GM18505 (cell line): ENCODE results near the gene ENTPD2.

Experiments used
- ATAC-seq: cut with Tn5 transposase; IDR thresholded peaks from one replicate; pipeline ENCODE4 v1.9.1; 2021; ENCODE audit not compliant: unreplicated experiment
- POLR2A ChIP-seq: IDR thresholded peaks from 4 replicates; pipeline ENCODE4 v1.6.1; 2011; ENCODE audit warnings: borderline replicate concordance; ENCODE audit not compliant: insufficient read depth, insufficient read length; ENCODE audit errors: extremely low read depth

Gene ENTPD2

DNA sequence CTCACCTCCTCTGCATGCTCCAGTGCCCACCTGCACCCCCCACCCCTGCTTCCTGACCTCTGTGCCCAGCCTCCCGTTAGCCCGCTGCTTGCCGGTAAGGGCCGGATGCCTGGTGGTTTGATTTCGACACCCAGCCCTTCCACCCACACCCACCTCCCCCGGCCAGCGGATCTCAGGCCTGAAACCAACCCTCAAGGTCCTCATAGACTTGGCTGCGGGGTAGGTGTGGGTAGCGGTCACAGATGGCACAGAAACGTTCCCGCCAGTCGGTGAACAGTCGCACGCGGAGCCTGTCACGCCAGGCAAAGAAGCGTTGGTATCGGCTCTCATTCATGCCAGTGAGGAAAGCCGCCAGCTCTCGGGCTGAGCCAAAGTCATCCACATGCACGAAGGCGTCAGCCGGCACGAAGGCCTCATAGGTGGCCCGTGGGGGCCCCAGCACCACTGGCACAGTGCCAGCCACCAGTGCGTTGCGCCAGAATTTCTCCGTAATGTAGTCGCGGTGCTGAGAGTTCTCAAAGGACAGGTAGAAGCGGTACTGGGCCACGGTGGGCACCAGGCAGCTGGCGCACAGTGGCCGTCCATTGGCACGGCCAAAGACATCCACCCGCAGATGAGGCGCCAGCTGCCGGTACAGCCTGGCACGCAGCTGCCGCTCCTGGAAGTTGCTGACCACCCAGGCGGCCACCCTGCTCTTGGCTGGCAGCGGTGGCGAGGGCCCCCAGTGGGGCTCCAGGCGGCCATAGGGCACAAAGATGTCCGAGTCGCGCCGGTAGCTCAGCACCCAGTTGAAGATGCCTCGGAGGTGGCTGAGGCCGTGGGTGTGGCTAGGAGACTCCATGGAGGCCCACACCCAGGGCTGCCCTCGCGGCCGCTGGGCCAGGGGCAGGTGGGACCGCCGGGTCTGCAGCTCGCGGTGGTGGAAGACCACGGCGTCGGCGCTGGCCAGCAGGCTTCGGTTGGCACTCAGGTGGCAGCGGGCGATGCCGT, 23.0 kb downstream of the ENTPD2 start:
- ATAC-seq: no peak
- TF ChIP-seq POLR2A: no peak

DNA sequence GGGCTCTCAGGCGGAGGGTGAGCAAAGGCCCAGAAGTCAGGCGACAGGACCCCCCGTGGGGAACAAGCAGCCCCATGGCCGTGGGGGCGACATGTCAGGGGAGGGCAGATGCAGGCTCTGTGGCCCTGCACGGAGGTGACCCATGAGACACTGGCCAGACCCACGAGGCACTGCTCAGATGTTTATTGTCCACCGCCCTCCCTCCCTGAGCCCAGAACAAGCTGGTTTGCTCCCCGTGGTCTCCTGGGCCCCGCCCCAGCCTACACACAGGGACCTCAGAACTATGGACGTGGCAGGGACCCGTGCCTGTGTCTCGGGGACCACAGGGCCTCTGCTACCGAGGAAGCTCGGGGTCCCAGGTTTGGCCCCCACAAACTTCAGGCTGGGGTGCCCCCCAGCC, 23.9 kb downstream of the ENTPD2 start:
- no peak for ATAC-seq
- no peak for TF ChIP-seq POLR2A

DNA sequence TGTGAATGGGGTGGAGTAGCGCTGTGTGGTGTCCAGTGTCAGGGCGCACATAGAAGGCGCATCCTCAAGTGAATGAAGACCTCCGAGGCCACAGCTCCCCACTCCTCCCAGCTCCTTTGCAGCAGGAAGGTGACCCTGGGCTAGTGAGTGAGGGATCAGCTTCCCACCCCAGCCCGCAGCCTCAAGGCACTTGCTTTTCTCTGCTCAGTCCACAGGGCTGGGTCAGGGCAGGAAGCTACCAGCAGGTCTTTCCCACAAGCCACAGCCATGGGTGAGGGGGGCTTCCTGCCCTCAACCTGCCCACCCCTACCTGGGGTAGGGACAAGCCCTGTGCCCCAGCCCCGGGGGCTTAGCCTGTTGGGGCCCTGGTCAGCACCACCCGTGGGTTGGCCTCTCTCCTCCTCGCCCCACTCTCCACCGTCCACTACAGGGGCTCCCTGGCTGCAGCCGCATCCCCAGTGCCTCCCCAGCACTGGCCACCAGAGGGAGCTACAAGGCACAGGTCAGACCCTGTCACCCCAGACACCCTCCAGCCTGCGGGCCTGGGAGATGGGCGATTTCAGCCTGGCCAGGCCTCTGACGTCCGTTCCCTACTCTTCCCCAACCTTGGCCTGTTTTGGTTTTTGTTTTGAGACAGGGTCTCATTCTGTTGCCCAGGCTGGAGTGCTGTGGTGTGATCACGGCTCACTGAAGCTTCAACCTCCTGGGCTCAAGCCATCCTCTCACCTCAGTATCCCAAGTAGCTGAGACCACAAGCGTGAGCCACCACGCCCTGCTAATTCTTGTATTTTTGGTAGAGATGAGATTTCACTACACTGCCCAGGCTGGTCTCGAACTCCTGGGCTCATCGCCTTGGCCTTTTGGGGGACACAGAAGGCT, 24.6 kb downstream of the ENTPD2 start:
- TF ChIP-seq POLR2A: no peak
- ATAC-seq: no peak

- peak; percentile 35 for ATAC-seq
Observed at GRCh38 chr9:137028263-137029057, 25.4 kb downstream of the ENTPD2 start.

GRCh38 chr9:137027369-137028262, 26.2 kb downstream of the ENTPD2 start, which contains the start of gene ABCA2:
ABCA2 (minus strand) TSS chr9:137028237; CDS start chr9:137028140, 97 bp downstream.
- TF ChIP-seq POLR2A: no peak
- ATAC-seq: no peak

More at GRCh38 chr9:137028263-137029057, 25.4 kb downstream of the ENTPD2 start:
- TF ChIP-seq POLR2A: no peak

- ATAC-seq: no peak
Observed at GRCh38 chr9:137026828-137027227, 27.0 kb downstream of the ENTPD2 start.

GRCh38 chr9:137026384-137026783, 27.5 kb downstream of the ENTPD2 start:
- ATAC-seq: no peak
- TF ChIP-seq POLR2A: no peak

More at GRCh38 chr9:137026828-137027227, 27.0 kb downstream of the ENTPD2 start:
- TF ChIP-seq POLR2A: no peak

DNA sequence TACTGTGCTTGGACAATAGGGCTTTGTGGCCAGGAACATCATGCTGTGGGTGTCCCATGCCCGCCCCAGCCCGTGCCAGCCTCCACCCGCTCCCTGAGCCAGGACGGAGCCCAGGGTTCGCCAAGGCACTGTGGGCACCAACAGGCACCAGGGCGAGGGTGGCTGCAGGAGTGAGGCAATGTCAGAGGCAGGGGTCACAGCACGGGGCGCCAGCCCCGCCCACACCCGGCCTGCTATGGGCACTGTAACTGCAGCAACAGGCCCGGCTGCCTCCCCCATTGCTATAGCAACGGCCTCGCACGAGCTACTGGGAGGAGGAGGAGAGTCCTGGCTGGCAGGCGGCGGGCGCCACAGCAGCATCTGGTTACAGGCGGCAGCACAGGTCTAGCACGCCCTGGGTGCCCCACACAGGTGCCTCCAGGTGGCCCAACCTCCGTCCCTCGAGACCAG, 28.3 kb downstream of the ENTPD2 start:
- TF ChIP-seq POLR2A: no peak
- ATAC-seq: no peak

GRCh38 chr9:137023583-137023991, 30.3 kb downstream of the ENTPD2 start:
- no peak for TF ChIP-seq POLR2A
- no peak for ATAC-seq

DNA sequence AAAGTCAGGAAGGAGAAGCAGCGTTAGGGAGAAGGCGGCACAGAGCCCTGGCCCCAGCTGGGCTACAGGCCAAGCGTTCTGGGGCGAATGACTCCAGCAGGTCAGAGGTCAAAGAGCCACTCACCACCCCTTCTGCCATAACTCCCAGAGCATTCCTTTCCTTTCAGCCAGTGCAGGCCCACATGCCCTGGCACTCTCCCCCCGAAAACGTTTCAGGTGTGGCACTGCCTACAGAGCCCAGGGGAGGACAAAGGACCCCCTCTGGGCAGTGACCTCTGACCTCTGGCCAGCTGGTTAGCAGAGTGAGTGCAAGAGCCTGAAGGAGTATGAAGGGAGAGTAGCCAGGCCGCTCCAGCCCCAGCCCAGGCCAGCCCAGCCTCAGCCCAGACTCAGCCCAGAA, 30.7 kb downstream of the ENTPD2 start:
- TF ChIP-seq POLR2A: no peak
- ATAC-seq: no peak

GRCh38 chr9:137022662-137023008, 31.2 kb downstream of the ENTPD2 start:
- no peak for ATAC-seq
- TF ChIP-seq POLR2A: no peak
